Activated CD4-positive, alpha-beta T cell treated with anti-CD3 and anti-CD28 coated beads, Interleukin-2, amount 50 U/mL, for 48 hours (primary cell): Measurements from ENCODE around the gene P3H3.

ENCODE experiments used
- DNase-seq, 2 experiments: peaks; one replicate each; pipeline ENCODE4 v3.0.0-alpha.2; 2020

Gene P3H3

GRCh38 chr12:6827982-6828780, at the start of gene P3H3:
P3H3 (plus strand) TSS chr12:6828407; CDS start chr12:6828441, 34 bp downstream.
- DNase-seq: no peak

GRCh38 chr12:6778574-6779550, 49.3 kb upstream of the P3H3 start:
- peak; percentile 93 to 96 for DNase-seq

GRCh38 chr12:6779708-6780432, 48.3 kb upstream of the P3H3 start:
- DNase-seq: no peak

GRCh38 chr12:6780573-6780972, 47.6 kb upstream of the P3H3 start:
- DNase-seq: peak in 1 of 2 experiments; percentile 65

GRCh38 chr12:6782119-6782518, 46.1 kb upstream of the P3H3 start:
- no peak for DNase-seq

GRCh38 chr12:6782850-6783566, 45.2 kb upstream of the P3H3 start:
- DNase-seq: no peak

- no peak for DNase-seq
Observed at GRCh38 chr12:6783828-6784227, 44.4 kb upstream of the P3H3 start.

- DNase-seq: no peak
Observed at GRCh38 chr12:6784296-6784695, 43.9 kb upstream of the P3H3 start.

GRCh38 chr12:6784761-6785160, 43.4 kb upstream of the P3H3 start:
- DNase-seq: no peak

GRCh38 chr12:6786416-6787094, 41.7 kb upstream of the P3H3 start:
- DNase-seq: no peak

GRCh38 chr12:6787309-6787708, 40.9 kb upstream of the P3H3 start:
- no peak for DNase-seq

- DNase-seq: peak; percentile 91 to 93
Observed at GRCh38 chr12:6788972-6789924, 39.0 kb upstream of the P3H3 start, which contains the start of gene CD4. CD4 (plus strand) TSS chr12:6789528; CDS start chr12:6800139, 10,611 bp downstream.

- DNase-seq: peak; percentile 59 to 70
Observed at GRCh38 chr12:6790496-6791150, 37.6 kb upstream of the P3H3 start.

- peak in 1 of 2 experiments; percentile 50 for DNase-seq
Observed at GRCh38 chr12:6791931-6792520, 36.2 kb upstream of the P3H3 start.

- peak in 1 of 2 experiments; percentile 38 for DNase-seq
Observed at GRCh38 chr12:6792522-6793201, 35.5 kb upstream of the P3H3 start.

GRCh38 chr12:6795088-6795487, 33.1 kb upstream of the P3H3 start:
- DNase-seq: no peak

GRCh38 chr12:6796576-6796975, 31.6 kb upstream of the P3H3 start:
- no peak for DNase-seq

GRCh38 chr12:6799147-6799546, 29.1 kb upstream of the P3H3 start:
- DNase-seq: no peak

- DNase-seq: no peak
Observed at GRCh38 chr12:6807170-6807569, 21.0 kb upstream of the P3H3 start.
